ENCODE data around the gene PKNOX2. TPM values are rescaled to one million over a fixed set of nuclear protein-coding genes. Genes with fewer than 3 reads are reported as not detected.

The PKNOX2 gene
- total and polyA plus RNA-seq, 4 donors: 0.14 to 0.29 (median 0.24) TPM

DNA sequence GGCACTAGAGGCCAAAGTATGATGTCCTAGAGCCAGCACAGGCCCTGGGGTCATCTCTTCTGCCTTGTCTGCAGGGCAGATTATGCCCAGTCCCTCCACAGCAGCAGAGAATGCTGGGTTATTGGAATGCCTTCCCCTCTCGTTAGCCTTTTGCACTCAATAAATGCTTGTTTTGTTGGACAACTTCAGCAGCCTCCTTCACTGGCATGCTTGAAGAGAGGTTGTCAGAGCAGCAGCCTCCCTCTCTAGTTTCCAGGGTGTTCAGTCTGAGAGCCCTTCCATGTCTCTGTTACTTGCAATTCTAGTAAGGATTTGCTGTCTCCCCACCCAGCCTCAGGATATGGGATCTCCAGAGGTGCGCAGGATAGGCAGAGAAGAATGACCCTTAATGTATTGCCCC lies 82.9 kb downstream of the PKNOX2 start (continued):
- TF ChIP-seq FOXA2 (IDR thresholded peaks at IDR 0.05) (no peak), EGR1 (IDR thresholded peaks at IDR 0.05; ENCODE audit: low read depth in 2 of 2) (no peak), JUND (IDR thresholded peaks at IDR 0.05) (no peak)
- TF ChIP-seq, protein P1, sequence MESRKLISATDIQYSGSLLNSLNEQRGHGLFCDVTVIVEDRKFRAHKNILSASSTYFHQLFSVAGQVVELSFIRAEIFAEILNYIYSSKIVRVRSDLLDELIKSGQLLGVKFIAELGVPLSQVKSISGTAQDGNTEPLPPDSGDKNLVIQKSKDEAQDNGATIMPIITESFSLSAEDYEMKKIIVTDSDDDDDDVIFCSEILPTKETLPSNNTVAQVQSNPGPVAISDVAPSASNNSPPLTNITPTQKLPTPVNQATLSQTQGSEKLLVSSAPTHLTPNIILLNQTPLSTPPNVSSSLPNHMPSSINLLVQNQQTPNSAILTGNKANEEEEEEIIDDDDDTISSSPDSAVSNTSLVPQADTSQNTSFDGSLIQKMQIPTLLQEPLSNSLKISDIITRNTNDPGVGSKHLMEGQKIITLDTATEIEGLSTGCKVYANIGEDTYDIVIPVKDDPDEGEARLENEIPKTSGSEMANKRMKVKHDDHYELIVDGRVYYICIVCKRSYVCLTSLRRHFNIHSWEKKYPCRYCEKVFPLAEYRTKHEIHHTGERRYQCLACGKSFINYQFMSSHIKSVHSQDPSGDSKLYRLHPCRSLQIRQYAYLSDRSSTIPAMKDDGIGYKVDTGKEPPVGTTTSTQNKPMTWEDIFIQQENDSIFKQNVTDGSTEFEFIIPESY (IDR thresholded peaks at IDR 0.05): no peak

DNA sequence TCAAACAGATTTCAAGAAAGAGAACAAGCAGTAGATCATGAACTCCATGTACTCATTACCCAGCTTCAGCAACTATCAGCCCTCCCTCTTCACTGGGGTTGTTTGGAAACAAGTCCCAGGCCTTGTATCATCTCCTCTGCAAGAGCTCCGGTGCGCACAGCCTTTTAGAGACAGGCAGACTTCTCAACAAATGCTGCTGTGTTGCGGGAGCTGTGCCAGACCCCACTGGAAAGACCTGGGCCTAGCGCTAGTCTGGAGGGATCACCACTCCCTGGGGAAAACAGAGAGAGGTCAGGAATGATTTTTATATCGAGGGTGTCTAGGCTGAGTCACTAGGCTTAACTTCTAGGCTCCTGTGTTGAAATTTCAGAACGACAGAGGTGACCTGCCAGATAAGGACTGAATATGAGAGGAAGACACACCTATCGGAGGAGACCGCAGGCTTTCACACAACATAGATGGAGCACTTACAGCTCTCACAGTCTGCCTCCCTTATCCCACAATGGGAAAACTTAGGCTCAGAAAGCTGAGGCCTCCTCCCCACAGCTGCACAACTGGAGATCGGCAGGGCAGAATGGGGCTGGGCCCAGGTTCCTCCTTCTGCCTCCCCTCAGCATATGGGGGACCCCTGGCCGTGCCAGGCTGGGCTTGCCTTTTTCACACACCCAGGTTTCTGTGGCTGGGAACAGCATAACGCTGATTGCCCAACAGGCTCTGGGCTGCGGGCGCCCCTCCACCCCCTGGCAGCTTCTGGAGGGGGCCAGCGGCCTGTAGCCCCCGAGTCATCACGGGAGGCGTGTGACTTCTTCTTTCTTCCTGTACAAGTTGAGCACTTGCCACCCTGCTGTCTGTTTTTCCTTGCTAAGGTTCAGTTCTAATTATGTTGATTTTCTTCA lies 86.0 kb downstream of the PKNOX2 start:
- TF ChIP-seq, protein P2, sequence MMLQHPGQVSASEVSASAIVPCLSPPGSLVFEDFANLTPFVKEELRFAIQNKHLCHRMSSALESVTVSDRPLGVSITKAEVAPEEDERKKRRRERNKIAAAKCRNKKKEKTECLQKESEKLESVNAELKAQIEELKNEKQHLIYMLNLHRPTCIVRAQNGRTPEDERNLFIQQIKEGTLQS (IDR thresholded peaks at IDR 0.05): no peak
- TF ChIP-seq, protein P3, sequence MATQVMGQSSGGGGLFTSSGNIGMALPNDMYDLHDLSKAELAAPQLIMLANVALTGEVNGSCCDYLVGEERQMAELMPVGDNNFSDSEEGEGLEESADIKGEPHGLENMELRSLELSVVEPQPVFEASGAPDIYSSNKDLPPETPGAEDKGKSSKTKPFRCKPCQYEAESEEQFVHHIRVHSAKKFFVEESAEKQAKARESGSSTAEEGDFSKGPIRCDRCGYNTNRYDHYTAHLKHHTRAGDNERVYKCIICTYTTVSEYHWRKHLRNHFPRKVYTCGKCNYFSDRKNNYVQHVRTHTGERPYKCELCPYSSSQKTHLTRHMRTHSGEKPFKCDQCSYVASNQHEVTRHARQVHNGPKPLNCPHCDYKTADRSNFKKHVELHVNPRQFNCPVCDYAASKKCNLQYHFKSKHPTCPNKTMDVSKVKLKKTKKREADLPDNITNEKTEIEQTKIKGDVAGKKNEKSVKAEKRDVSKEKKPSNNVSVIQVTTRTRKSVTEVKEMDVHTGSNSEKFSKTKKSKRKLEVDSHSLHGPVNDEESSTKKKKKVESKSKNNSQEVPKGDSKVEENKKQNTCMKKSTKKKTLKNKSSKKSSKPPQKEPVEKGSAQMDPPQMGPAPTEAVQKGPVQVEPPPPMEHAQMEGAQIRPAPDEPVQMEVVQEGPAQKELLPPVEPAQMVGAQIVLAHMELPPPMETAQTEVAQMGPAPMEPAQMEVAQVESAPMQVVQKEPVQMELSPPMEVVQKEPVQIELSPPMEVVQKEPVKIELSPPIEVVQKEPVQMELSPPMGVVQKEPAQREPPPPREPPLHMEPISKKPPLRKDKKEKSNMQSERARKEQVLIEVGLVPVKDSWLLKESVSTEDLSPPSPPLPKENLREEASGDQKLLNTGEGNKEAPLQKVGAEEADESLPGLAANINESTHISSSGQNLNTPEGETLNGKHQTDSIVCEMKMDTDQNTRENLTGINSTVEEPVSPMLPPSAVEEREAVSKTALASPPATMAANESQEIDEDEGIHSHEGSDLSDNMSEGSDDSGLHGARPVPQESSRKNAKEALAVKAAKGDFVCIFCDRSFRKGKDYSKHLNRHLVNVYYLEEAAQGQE (IDR thresholded peaks at IDR 0.05): no peak
- no peak for TF ChIP-seq FOXA1 (IDR thresholded peaks at IDR 0.05)
- TF ChIP-seq JUND (IDR thresholded peaks at IDR 0.05): no peak
- TF ChIP-seq GABPA (IDR thresholded peaks at IDR 0.05 in 1 of 2, conservative IDR thresholded peaks at IDR 0.05 in 1 of 2): no peak
- TF ChIP-seq, protein P4, sequence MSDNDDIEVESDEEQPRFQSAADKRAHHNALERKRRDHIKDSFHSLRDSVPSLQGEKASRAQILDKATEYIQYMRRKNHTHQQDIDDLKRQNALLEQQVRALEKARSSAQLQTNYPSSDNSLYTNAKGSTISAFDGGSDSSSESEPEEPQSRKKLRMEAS (IDR thresholded peaks at IDR 0.05): no peak
- TF ChIP-seq, protein P1 (IDR thresholded peaks at IDR 0.05): no peak
- no peak for TF ChIP-seq YY1 (IDR thresholded peaks at IDR 0.05)
- no peak for TF ChIP-seq TAF1 (conservative IDR thresholded peaks at IDR 0.05)
- no peak for TF ChIP-seq FOXA2 (IDR thresholded peaks at IDR 0.05)
- no peak for TF ChIP-seq SP1 (IDR thresholded peaks at IDR 0.05)
- TF ChIP-seq, protein P5, sequence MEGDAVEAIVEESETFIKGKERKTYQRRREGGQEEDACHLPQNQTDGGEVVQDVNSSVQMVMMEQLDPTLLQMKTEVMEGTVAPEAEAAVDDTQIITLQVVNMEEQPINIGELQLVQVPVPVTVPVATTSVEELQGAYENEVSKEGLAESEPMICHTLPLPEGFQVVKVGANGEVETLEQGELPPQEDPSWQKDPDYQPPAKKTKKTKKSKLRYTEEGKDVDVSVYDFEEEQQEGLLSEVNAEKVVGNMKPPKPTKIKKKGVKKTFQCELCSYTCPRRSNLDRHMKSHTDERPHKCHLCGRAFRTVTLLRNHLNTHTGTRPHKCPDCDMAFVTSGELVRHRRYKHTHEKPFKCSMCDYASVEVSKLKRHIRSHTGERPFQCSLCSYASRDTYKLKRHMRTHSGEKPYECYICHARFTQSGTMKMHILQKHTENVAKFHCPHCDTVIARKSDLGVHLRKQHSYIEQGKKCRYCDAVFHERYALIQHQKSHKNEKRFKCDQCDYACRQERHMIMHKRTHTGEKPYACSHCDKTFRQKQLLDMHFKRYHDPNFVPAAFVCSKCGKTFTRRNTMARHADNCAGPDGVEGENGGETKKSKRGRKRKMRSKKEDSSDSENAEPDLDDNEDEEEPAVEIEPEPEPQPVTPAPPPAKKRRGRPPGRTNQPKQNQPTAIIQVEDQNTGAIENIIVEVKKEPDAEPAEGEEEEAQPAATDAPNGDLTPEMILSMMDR (IDR thresholded peaks at IDR 0.05; ENCODE audit: low read depth, low read length, missing input control): no peak
- no peak for TF ChIP-seq HNF4A (conservative IDR thresholded peaks at IDR 0.05)
- no peak for TF ChIP-seq NR2F2 (IDR thresholded peaks at IDR 0.05)
- TF ChIP-seq RXRA (IDR thresholded peaks at IDR 0.05): no peak
- no peak for TF ChIP-seq RAD21 (IDR thresholded peaks at IDR 0.05)
- TF ChIP-seq HNF4G (IDR thresholded peaks at IDR 0.05): no peak
- no peak for TF ChIP-seq EGR1 (IDR thresholded peaks at IDR 0.05; ENCODE audit: low read depth in 2 of 2)
- 77% methylated on average over 17 of the region's 17 CpGs for WGBS
- Histone ChIP-seq H3K4me1 (ENCODE audit: control insufficient read depth in 4 of 4, insufficient read depth in 4 of 4, low read length in 3 of 4) (no peaks in the 10 kb centered on the region), H3K27me3 (ENCODE audit: control insufficient read depth in 4 of 4, insufficient read depth in 4 of 4, low read length in 3 of 4) (no peaks in the 10 kb centered on the region), H3K9ac (ENCODE audit: low read depth in 1 of 2, low read length in 2 of 2) (no peak overlapping the region), H3K4me3 (ENCODE audit: low read depth in 1 of 3, low read length in 3 of 3) (no peak overlapping the region), H3K36me3 (ENCODE audit: control insufficient read depth in 4 of 4, insufficient read depth in 3 of 4, low read depth in 1 of 4, low read length in 3 of 4) (no peaks in the 10 kb centered on the region), H3K27ac (ENCODE audit: low read depth in 1 of 2, low read length in 2 of 2) (no peak overlapping the region), H3K9me3 (ENCODE audit: control insufficient read depth in 4 of 4, low read length in 3 of 4) (no peaks in the 10 kb centered on the region)
- DNase-seq (ENCODE audit: low spot score): no peak
